IPS DF 4.7 (cell line): ENCODE measurements around the gene YWHAG.
A peak's percentile ranks its signal among the peaks of the same experiment; 100 is the strongest.
"Not testable (repeated sequence)": the region's sequence is repeated elsewhere in the genome, so short reads cannot be mapped to it uniquely, and the experiment has no call there.

ENCODE experiments used
- DNase-seq: peaks from one replicate; pipeline ENCODE4 v3.0.0-alpha.2; 2013; ENCODE audit warnings: low spot score; ENCODE audit errors: extremely low read depth

Gene YWHAG

GRCh38 chr7:76380623-76380966 lies 21.8 kb upstream of the YWHAG start:
- DNase-seq: no peak

GRCh38 chr7:76377186-76377918 lies 18.6 kb upstream of the YWHAG start:
- DNase-seq: no peak

GRCh38 chr7:76375251-76375650 lies 16.5 kb upstream of the YWHAG start:
- no peak for DNase-seq

- no peak for DNase-seq
These were observed 14.4 kb upstream of the YWHAG start for GRCh38 chr7:76372984-76373833.

- DNase-seq: no peak
These were observed 12.6 kb upstream of the YWHAG start for GRCh38 chr7:76371396-76371795.

GRCh38 chr7:76369018-76369417 lies 10.2 kb upstream of the YWHAG start:
- DNase-seq: no peak

GRCh38 chr7:76368190-76368589 lies 9.4 kb upstream of the YWHAG start:
- no peak for DNase-seq

GRCh38 chr7:76364198-76364584 lies 5.4 kb upstream of the YWHAG start:
- no peak for DNase-seq

- DNase-seq: not testable (repeated sequence)
These were observed 5.0 kb upstream of the YWHAG start for GRCh38 chr7:76363754-76364153.

- DNase-seq: no peak
These were observed 1.3 kb upstream of the YWHAG start for GRCh38 chr7:76359978-76360638.

- DNase-seq: peak; percentile 95
These were observed 553 bp upstream of the YWHAG start for GRCh38 chr7:76359111-76359977.

GRCh38 chr7:76358011-76358480 lies 745 bp downstream of the YWHAG start:
- DNase-seq: no peak

- no peak for DNase-seq
These were observed 1.2 kb downstream of the YWHAG start for GRCh38 chr7:76357475-76358010.

- DNase-seq: no peak
These were observed 2.0 kb downstream of the YWHAG start for GRCh38 chr7:76356823-76357222.

- DNase-seq: no peak
These were observed 2.7 kb downstream of the YWHAG start for GRCh38 chr7:76356115-76356514.

- DNase-seq: no peak
These were observed 3.6 kb downstream of the YWHAG start for GRCh38 chr7:76354981-76355730.

GRCh38 chr7:76354516-76354915 lies 4.3 kb downstream of the YWHAG start:
- no peak for DNase-seq

GRCh38 chr7:76353744-76354143 lies 5.0 kb downstream of the YWHAG start:
- no peak for DNase-seq

GRCh38 chr7:76352193-76352592 lies 6.6 kb downstream of the YWHAG start:
- no peak for DNase-seq

- no peak for DNase-seq
These were observed 7.4 kb downstream of the YWHAG start for GRCh38 chr7:76351372-76351771.
